ENCODE data around the gene ZFYVE21.

Gene ZFYVE21

GRCh38 chr14:103695296-103696069 is 20.1 kb upstream of the ZFYVE21 start:
- CTCF ChIA-PET: interaction anchor here (0.8 to 1.7 kb wide), 4 partner anchors 11 to 82 kb away, joined by 3 to 6 read pairs (median 4); no protein-coding TSS in a partner anchor
- no peak overlapping the region for H3K4me3 ChIP-seq (ENCODE audit: low read depth, low read length)
- DNase-seq (ENCODE audit: low read depth, low spot score): no peak
- no peak for TF ChIP-seq CTCF (IDR thresholded peaks at IDR 0.05; ENCODE audit: insufficient read depth, low read length, missing control alignments)
- POLR2A ChIA-PET: no interaction called here

DNA sequence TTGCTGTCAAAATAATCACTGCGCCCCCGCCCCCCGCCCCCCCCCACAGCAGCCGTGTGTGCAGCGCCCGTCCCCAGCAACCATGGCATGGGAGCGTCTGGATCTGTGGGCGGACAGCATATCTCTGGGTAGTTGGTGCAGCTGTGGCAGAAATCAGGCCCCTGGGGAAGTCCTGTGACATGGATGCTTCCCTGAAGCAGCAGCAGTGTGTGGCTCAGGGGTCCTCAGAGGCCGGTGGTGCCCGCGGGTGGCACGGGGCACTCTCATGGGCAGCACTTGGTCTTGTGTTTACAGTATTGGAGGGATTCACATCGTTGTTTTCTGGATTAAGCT is 19.6 kb upstream of the ZFYVE21 start:
- ChIA-PET POLR2A (no interaction called here), CTCF (interaction anchor here (1.6 kb wide), 1 partner anchor 83 kb away, joined by 3 read pairs; no protein-coding TSS in a partner anchor)
- no peak for TF ChIP-seq CTCF (IDR thresholded peaks at IDR 0.05; ENCODE audit: insufficient read depth, low read length, missing control alignments)
- H3K4me3 ChIP-seq (ENCODE audit: low read depth, low read length): no peak overlapping the region
- DNase-seq (ENCODE audit: low read depth, low spot score): no peak

DNA sequence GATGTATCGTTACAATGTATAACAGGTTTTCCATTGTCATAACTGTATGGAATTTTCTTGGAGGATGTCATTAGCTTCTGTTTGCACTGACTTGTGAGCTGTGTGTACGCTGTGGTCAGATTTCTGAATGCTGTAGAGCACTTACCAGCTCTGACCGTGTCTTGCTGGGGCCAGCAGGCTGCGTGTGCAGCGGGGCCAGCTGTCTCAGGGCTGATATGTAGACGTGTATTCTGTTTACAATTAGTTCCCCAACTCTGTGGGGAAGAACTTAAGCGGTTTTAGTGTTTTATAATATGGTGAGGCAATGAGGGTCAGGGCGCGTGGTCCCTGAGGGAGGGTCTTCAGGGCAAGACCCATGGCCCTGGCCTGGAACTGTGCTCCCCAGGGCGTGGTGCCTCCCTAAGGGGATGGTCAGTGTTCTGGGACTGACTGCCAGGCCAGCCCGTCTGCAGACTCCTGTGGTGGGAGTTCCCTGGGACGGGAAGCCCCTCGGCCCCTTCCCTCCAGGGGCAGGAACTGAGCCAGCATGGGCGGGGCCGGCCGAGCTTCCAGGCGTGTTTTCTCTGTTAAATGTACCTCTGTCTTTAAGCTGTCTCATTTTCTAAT is 19.0 kb upstream of the ZFYVE21 start:
- CTCF ChIA-PET: interaction anchor here (1.6 kb wide), 1 partner anchor 83 kb away, joined by 3 read pairs; no protein-coding TSS in a partner anchor
- TF ChIP-seq CTCF (IDR thresholded peaks at IDR 0.05; ENCODE audit: insufficient read depth, low read length, missing control alignments): no peak
- POLR2A ChIA-PET: no interaction called here
- DNase-seq (ENCODE audit: low read depth, low spot score): no peak
- no peak overlapping the region for H3K4me3 ChIP-seq (ENCODE audit: low read depth, low read length)

DNA sequence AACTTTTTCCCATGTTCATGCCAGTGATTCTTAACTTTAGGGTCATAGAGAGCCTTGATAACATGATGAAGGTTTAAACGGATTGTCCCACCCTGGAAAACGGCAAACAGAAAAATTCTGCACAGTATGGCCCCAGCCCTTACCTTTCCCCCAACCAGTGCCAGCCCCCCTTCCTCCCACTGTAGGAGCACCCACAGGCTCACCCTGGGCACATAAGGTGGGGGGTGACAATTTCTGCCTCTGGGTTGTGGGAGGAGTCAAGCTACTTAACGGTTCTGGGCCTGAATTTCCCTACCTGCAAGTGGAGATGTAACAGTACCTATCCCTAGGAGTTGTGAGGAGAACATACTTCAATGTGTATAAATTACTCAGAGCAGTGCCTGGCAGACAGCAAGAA is 18.4 kb upstream of the ZFYVE21 start:
- no peak overlapping the region for H3K4me3 ChIP-seq (ENCODE audit: low read depth, low read length)
- no peak for TF ChIP-seq CTCF (IDR thresholded peaks at IDR 0.05; ENCODE audit: insufficient read depth, low read length, missing control alignments)
- POLR2A ChIA-PET: no interaction called here
- CTCF ChIA-PET: no interaction called here
- DNase-seq (ENCODE audit: low read depth, low spot score): no peak

GRCh38 chr14:103697603-103698379 is 17.8 kb upstream of the ZFYVE21 start:
- TF ChIP-seq CTCF (IDR thresholded peaks at IDR 0.05; ENCODE audit: insufficient read depth, low read length, missing control alignments): no peak
- ChIA-PET POLR2A (interaction anchor here (0.6 kb wide), 1 partner anchor 62 kb away, joined by 3 read pairs; no protein-coding TSS in a partner anchor), CTCF (no interaction called here)
- DNase-seq (ENCODE audit: low read depth, low spot score): no peak
- H3K4me3 ChIP-seq (ENCODE audit: low read depth, low read length): no peak overlapping the region

Data from AG04449 (cell line).